ENCODE results near the gene SPIRE1.

DNA sequence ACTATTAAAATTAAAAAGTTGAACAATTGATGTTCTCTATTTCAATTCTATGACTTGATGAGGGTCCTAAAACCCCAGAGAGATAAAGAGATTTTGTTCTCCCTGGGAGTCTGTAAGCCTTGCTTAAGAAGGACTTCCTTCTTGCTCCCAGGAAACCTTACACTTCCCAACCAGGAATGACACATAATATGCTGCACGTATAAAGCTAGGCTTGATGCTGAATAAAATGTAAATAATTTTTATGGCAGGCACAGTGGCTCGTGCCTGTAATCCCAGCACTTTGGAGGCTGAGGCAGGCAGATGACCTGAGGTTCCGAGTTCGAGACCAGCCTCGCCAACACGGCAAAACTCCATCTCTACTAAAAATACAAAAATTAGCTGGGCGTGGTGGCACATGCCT lies 27.8 kb downstream of the SPIRE1 start:
- no peak for TF ChIP-seq POLR2A (IDR thresholded peaks at IDR 0.05)
- TF ChIP-seq POLR2AphosphoS5 (IDR thresholded peaks at IDR 0.05), result no peak
- TF ChIP-seq, protein P1, sequence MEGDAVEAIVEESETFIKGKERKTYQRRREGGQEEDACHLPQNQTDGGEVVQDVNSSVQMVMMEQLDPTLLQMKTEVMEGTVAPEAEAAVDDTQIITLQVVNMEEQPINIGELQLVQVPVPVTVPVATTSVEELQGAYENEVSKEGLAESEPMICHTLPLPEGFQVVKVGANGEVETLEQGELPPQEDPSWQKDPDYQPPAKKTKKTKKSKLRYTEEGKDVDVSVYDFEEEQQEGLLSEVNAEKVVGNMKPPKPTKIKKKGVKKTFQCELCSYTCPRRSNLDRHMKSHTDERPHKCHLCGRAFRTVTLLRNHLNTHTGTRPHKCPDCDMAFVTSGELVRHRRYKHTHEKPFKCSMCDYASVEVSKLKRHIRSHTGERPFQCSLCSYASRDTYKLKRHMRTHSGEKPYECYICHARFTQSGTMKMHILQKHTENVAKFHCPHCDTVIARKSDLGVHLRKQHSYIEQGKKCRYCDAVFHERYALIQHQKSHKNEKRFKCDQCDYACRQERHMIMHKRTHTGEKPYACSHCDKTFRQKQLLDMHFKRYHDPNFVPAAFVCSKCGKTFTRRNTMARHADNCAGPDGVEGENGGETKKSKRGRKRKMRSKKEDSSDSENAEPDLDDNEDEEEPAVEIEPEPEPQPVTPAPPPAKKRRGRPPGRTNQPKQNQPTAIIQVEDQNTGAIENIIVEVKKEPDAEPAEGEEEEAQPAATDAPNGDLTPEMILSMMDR (IDR thresholded peaks at IDR 0.05), result no peak

Measured in stomach (tissue), 4 donors.